ENCODE measurements around the gene CFAP251.
"Not testable (repeated sequence)": the region's sequence is repeated elsewhere in the genome, so short reads cannot be mapped to it uniquely, and the experiment has no call there.

Gene CFAP251

DNA sequence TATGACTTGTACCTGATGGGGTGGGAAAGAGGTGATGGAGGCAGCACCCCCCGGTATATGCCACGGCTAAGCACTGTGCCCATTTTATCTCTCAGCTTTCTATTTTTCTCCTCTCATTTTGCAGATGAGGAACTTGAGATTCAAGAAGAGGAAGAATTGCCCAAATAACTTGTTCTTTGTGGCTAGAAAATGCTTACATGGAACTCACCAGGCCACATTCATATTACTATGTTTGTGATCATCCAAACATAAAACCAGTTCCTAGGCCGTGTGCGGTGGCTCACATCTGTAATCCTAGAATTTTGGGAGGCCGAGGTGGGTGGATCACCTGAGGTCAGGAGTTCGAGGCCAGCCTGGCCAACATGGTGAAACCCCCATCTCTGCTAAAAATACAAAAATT is 44.3 kb upstream of the CFAP251 start:
- Histone ChIP-seq H3K27me3 (no peaks in the 10 kb centered on the region), H3K36me3 (no peaks in the 10 kb centered on the region), H3K4me1 (peaks cover 6% of the 10 kb centered on the region), H3K9me3 (no peaks in the 10 kb centered on the region), H3K4me3 (ENCODE audit: low read depth, low read length) (no peak overlapping the region)
- TF ChIP-seq, protein P1, sequence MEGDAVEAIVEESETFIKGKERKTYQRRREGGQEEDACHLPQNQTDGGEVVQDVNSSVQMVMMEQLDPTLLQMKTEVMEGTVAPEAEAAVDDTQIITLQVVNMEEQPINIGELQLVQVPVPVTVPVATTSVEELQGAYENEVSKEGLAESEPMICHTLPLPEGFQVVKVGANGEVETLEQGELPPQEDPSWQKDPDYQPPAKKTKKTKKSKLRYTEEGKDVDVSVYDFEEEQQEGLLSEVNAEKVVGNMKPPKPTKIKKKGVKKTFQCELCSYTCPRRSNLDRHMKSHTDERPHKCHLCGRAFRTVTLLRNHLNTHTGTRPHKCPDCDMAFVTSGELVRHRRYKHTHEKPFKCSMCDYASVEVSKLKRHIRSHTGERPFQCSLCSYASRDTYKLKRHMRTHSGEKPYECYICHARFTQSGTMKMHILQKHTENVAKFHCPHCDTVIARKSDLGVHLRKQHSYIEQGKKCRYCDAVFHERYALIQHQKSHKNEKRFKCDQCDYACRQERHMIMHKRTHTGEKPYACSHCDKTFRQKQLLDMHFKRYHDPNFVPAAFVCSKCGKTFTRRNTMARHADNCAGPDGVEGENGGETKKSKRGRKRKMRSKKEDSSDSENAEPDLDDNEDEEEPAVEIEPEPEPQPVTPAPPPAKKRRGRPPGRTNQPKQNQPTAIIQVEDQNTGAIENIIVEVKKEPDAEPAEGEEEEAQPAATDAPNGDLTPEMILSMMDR (IDR thresholded peaks at IDR 0.05; ENCODE audit: low read depth, low read length), result no peak
- no peak for DNase-seq

- TF ChIP-seq, protein P1 (IDR thresholded peaks at IDR 0.05; ENCODE audit: low read depth, low read length), result no peak
- Histone ChIP-seq H3K36me3 (no peaks in the 10 kb centered on the region), H3K27me3 (no peaks in the 10 kb centered on the region), H3K4me1 (peaks cover 6% of the 10 kb centered on the region), H3K4me3 (ENCODE audit: low read depth, low read length) (no peak overlapping the region), H3K9me3 (no peaks in the 10 kb centered on the region)
- DNase-seq, result no peak
These were observed 42.8 kb upstream of the CFAP251 start for GRCh38 chr12:121875582-121875981.

GRCh38 chr12:121876080-121876447 is 42.3 kb upstream of the CFAP251 start:
- not testable (repeated sequence) for H3K9me3 ChIP-seq, DNase-seq

DNA sequence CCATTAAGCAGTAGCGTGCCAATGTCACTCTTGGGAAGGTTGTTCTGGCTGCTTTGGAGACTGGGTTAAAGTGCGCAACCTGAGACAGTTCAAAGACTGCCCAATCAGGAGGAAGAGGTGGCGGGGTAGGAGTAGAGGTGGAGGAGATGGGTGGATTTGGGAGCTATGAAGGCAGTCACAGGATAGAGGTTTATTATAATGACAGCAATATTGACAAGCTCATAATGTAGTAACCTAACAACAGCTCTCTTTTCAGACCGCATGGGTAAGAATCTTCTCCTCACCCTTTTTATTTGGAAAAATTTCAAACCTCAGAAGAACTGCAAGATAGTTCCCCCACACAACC is 35.1 kb upstream of the CFAP251 start:
- Histone ChIP-seq H3K9me3 (no peaks in the 10 kb centered on the region), H3K27me3 (no peaks in the 10 kb centered on the region), H3K36me3 (no peaks in the 10 kb centered on the region), H3K4me1 (no peaks in the 10 kb centered on the region), H3K4me3 (ENCODE audit: low read depth, low read length) (no peak overlapping the region)
- DNase-seq, result no peak
- TF ChIP-seq, protein P1 (IDR thresholded peaks at IDR 0.05; ENCODE audit: low read depth, low read length), result no peak

More at GRCh38 chr12:121876080-121876447, 42.3 kb upstream of the CFAP251 start:
- H3K4me1 ChIP-seq; H3K36me3 ChIP-seq; H3K4me3 ChIP-seq (ENCODE audit: low read depth, low read length); H3K27me3 ChIP-seq: not testable (repeated sequence)

GRCh38 chr12:121885129-121885528 is 33.3 kb upstream of the CFAP251 start:
- H3K27me3 ChIP-seq; H3K4me3 ChIP-seq (ENCODE audit: low read depth, low read length); H3K36me3 ChIP-seq; H3K9me3 ChIP-seq; H3K4me1 ChIP-seq; DNase-seq: not testable (repeated sequence)

- DNase-seq, result no peak
- TF ChIP-seq, protein P1 (IDR thresholded peaks at IDR 0.05; ENCODE audit: low read depth, low read length), result no peak
These were observed 30.3 kb upstream of the CFAP251 start for GRCh38 chr12:121888083-121888477.

DNA sequence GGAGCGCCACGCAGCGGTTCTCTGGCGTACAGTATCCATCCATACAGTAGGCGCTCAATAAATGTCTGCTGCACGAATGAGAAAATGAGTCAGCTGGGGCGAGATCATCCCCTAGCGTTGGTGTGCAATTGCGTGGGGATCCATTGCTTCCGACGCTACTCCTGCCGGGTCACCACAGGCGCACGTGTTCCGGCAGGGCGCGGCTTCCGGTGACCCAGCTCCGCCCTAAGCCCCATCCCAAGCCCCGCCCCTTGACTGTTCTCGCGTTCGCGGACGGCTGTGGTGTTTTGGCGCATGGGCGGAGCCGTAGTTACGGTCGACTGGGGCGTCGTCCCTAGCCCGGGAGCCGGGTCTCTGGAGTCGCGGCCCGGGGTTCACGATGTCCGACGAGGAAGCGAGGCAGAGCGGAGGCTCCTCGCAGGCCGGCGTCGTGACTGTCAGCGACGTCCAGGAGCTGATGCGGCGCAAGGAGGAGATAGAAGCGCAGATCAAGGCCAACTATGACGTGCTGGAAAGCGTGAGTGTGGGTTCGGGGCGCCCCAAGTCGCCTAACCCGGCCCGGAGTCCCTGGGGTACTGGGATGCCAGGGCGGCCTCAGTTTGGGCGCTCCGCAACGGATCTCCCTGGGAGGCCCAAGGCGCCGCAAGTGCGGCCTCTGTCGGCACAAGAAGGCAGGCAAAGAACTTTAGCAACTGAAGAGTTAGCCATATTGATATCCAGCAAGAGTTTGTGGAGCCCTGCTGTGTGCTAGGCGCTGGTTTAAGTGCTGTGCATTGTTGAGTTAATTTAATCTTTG is 29.7 kb upstream of the CFAP251 start, which contains the start of gene PSMD9:
PSMD9 (plus strand) TSS at position 313 of the 796 bp plus-strand sequence; CDS start at position 380, 67 bp downstream.
- no peaks in the 10 kb centered on the region for H3K27me3 ChIP-seq
- H3K4me3 ChIP-seq (ENCODE audit: low read depth, low read length), result peak within 1 kb of the TSS; percentile 92
- peak; percentile 99 for DNase-seq
- TF ChIP-seq, protein P1 (IDR thresholded peaks at IDR 0.05; ENCODE audit: low read depth, low read length), result peak; percentile 79
- no peaks in the 10 kb centered on the region; the same call in 1 of the 2 replicates for H3K4me1 ChIP-seq
- H3K36me3 ChIP-seq, result no peaks in the 10 kb centered on the region
- H3K9me3 ChIP-seq, result no peaks in the 10 kb centered on the region

More at GRCh38 chr12:121888083-121888477, 30.3 kb upstream of the CFAP251 start:
- Histone ChIP-seq H3K4me3 (ENCODE audit: low read depth, low read length) (peak overlapping the region; percentile 92), H3K27me3 (no peaks in the 10 kb centered on the region), H3K4me1 (no peaks in the 10 kb centered on the region; the same call in 1 of the 2 replicates), H3K9me3 (no peaks in the 10 kb centered on the region), H3K36me3 (no peaks in the 10 kb centered on the region)
